Progenitor cell of endocrine pancreas (in vitro differentiated cells): ENCODE data around the gene OLFM3. TPM values are rescaled to one million over a fixed set of nuclear protein-coding genes. Genes with fewer than 3 reads are reported as not detected.
A peak's percentile ranks its signal among the peaks of the same experiment; 100 is the strongest.

ENCODE experiments used
- DNase-seq: peaks from one replicate; pipeline ENCODE4 v3.0.0; 2021; ENCODE audit warnings: low spot score; ENCODE audit not compliant: unreplicated experiment
- H3K27ac Mint-ChIP-seq: 2 replicates; pipeline ENCODE4 v1.8.0; 2021; ENCODE audit warnings: mild to moderate bottlenecking, moderate library complexity, mixed read lengths
- H3K27me3 Mint-ChIP-seq: 2 replicates; pipeline ENCODE4 v1.8.0; 2021; ENCODE audit warnings: mixed read lengths
- H3K36me3 Mint-ChIP-seq: 2 replicates; pipeline ENCODE4 v1.8.0; 2022; ENCODE audit warnings: mixed read lengths; ENCODE audit not compliant: insufficient read depth
- H3K4me1 Mint-ChIP-seq: 2 replicates; pipeline ENCODE4 v1.8.0; 2021; ENCODE audit warnings: low read depth, mixed read lengths
- H3K4me3 Mint-ChIP-seq: 2 replicates; pipeline ENCODE4 v1.8.0; 2021; ENCODE audit warnings: low read depth, mild to moderate bottlenecking, moderate library complexity, mixed read lengths
- H3K9me3 Mint-ChIP-seq: 2 replicates; pipeline ENCODE4 v1.8.0; 2021; ENCODE audit warnings: low read depth, mixed read lengths
- CTCF ChIP-seq: fragments of 200-600 bp; sonication (generic); IDR thresholded peaks from one replicate; pipeline ENCODE4 v1.5.0; 2021; ENCODE audit warnings: antibody characterized with exemption, mild to moderate bottlenecking; ENCODE audit not compliant: unreplicated experiment
- long read RNA-seq: library from polyadenylated mRNA; unstranded; transcript quantifications from one replicate; pipeline ENCODE4 v2.0.0, GENCODE V29; 2020
- total RNA-seq: library from RNA; stranded (reverse); gene quantifications from 2 replicates; pipeline ENCODE4 v1.2.1, GENCODE V29; 2021

Gene OLFM3
- 1.0 and 1.1 TPM in 2 replicates for total RNA-seq
- long read RNA-seq, partial matches to known transcripts = 0 of 3 reads
- long read RNA-seq, other reads (novel, unspliced or antisense) = 1 of 3 reads

- peaks cover 30% of the 10 kb centered on the region for H3K27me3 Mint-ChIP-seq
- peak within 1 kb of the TSS; percentile 62 for H3K4me3 Mint-ChIP-seq
- H3K36me3 Mint-ChIP-seq = no peaks in the 10 kb centered on the region
- H3K27ac Mint-ChIP-seq = no peak within 1 kb of the TSS
- peak; percentile 70 for DNase-seq
- peaks cover 5% of the 10 kb centered on the region for H3K4me1 Mint-ChIP-seq
- no peak for TF ChIP-seq CTCF
- no peaks in the 10 kb centered on the region for H3K9me3 Mint-ChIP-seq
Measured at GRCh38 chr1:101996825-101997465, at the start of gene OLFM3. TSS of gene OLFM3 (minus strand) at chr1:101996926.

- no peaks in the 10 kb centered on the region for H3K27me3 Mint-ChIP-seq
Measured at GRCh38 chr1:102045752-102046151, 49.0 kb upstream of the OLFM3 start.

GRCh38 chr1:102032534-102032933 is 35.8 kb upstream of the OLFM3 start:
- no peak overlapping the region for H3K4me3 Mint-ChIP-seq
- H3K36me3 Mint-ChIP-seq = no peaks in the 10 kb centered on the region
- no peaks in the 10 kb centered on the region for H3K4me1 Mint-ChIP-seq
- no peaks in the 10 kb centered on the region for H3K27me3 Mint-ChIP-seq
- H3K9me3 Mint-ChIP-seq = no peaks in the 10 kb centered on the region
- no peak for TF ChIP-seq CTCF
- no peak for DNase-seq
- no peak overlapping the region for H3K27ac Mint-ChIP-seq

More at GRCh38 chr1:102045752-102046151, 49.0 kb upstream of the OLFM3 start:
- TF ChIP-seq CTCF = no peak
- DNase-seq = no peak
- Mint-ChIP-seq H3K4me3 (no peak overlapping the region), H3K36me3 (no peaks in the 10 kb centered on the region), H3K9me3 (no peaks in the 10 kb centered on the region), H3K4me1 (no peaks in the 10 kb centered on the region), H3K27ac (no peak overlapping the region)

- DNase-seq = no peak
- no peak for TF ChIP-seq CTCF
- H3K4me1 Mint-ChIP-seq = no peaks in the 10 kb centered on the region
- H3K36me3 Mint-ChIP-seq = no peaks in the 10 kb centered on the region
- H3K27me3 Mint-ChIP-seq = no peaks in the 10 kb centered on the region
- H3K27ac Mint-ChIP-seq = no peak overlapping the region
- no peak overlapping the region for H3K4me3 Mint-ChIP-seq
- peaks cover 6% of the 10 kb centered on the region for H3K9me3 Mint-ChIP-seq
Measured at GRCh38 chr1:102019530-102019929, 22.8 kb upstream of the OLFM3 start.

- Mint-ChIP-seq H3K27me3 (no peaks in the 10 kb centered on the region), H3K4me3 (no peak overlapping the region), H3K9me3 (no peaks in the 10 kb centered on the region), H3K4me1 (no peaks in the 10 kb centered on the region), H3K27ac (no peak overlapping the region), H3K36me3 (no peaks in the 10 kb centered on the region)
- no peak for TF ChIP-seq CTCF
- DNase-seq = no peak
Measured at GRCh38 chr1:102015728-102016127, 19.0 kb upstream of the OLFM3 start.
